Retinal pigment epithelial cell (primary cell): ENCODE measurements around the gene MGST3.
"Not testable (repeated sequence)": the region's sequence is repeated elsewhere in the genome, so short reads cannot be mapped to it uniquely, and the experiment has no call there.

ENCODE experiments used
- DNase-seq: peaks from one replicate; pipeline ENCODE4 v3.0.0-alpha.2; 2010; ENCODE audit warnings: low read depth
- H3K4me3 ChIP-seq: 2 replicates; pipeline ENCODE4 v1.5.1; 2011; ENCODE audit warnings: mild to moderate bottlenecking, low read length, control low read depth, moderate library complexity
- TF ChIP-seq, protein P1 (sequence below): conservative IDR thresholded peaks from 2 replicates; pipeline ENCODE4 v1.5.1; 2011; ENCODE audit warnings: low read depth, low read length, control low read depth, inconsistent platforms

MGST3 gene

DNA sequence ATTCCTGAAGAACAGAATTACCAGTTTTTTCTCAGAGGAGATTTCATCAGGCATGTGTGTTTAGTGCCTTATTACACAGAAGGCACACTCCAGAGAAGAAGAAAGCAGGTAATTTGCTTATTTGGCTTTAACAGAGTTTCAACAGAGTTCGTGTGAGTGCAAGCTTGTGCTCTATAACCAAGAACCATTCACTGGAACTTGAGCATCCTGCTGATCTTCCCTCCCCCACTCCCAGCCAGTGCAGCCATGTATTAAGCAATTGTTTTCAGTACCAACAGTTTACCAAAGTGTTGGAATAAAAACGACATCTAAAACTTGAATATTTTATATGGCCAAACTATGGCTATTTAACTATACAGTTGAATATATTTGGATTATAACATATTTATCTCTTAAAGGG lies 4.3 kb downstream of the MGST3 start:
- H3K4me3 ChIP-seq: no peak overlapping the region
- TF ChIP-seq, protein P1, sequence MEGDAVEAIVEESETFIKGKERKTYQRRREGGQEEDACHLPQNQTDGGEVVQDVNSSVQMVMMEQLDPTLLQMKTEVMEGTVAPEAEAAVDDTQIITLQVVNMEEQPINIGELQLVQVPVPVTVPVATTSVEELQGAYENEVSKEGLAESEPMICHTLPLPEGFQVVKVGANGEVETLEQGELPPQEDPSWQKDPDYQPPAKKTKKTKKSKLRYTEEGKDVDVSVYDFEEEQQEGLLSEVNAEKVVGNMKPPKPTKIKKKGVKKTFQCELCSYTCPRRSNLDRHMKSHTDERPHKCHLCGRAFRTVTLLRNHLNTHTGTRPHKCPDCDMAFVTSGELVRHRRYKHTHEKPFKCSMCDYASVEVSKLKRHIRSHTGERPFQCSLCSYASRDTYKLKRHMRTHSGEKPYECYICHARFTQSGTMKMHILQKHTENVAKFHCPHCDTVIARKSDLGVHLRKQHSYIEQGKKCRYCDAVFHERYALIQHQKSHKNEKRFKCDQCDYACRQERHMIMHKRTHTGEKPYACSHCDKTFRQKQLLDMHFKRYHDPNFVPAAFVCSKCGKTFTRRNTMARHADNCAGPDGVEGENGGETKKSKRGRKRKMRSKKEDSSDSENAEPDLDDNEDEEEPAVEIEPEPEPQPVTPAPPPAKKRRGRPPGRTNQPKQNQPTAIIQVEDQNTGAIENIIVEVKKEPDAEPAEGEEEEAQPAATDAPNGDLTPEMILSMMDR: no peak
- no peak for DNase-seq

DNA sequence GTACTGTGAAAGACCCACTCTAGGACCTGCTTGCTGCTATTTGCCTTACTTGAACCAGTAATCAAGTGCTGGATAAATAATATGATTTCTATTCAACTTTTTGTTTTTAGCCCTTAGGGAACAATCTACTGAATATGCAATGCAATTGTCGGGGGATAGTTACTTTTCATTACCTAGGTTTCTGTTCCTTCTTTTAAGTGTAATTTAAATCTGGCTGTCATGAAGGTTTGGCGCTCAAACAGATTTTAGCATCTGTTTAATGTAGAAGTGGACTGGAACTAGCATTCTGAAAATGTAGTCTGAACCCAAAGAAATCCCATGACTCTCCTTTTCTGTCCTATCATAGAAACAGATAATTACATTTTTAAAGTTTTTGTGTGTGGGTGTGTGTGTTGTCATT lies 4.8 kb downstream of the MGST3 start:
- no peak overlapping the region for H3K4me3 ChIP-seq
- TF ChIP-seq, protein P1: no peak
- DNase-seq: no peak

DNA sequence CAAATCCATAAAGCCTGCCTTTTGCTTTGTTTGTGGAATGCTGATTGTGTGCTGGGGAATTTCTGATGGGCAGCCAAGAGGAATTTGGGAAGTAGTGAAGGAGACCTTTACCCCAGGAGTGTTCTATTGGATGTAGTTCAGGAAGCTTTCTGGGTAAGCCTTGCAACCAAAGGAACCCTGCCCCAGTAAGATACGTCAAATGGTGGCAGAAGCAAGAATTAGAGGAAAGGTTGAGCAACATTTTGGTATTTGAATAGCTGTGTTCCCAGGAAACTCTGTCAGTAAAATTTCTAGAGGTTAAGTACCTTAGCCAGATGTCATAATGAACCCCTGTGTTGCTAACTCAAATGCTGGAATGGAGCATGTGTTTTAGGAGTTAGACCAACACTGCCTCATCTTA lies 6.4 kb downstream of the MGST3 start:
- no peak overlapping the region for H3K4me3 ChIP-seq
- DNase-seq: no peak
- TF ChIP-seq, protein P1: no peak

DNA sequence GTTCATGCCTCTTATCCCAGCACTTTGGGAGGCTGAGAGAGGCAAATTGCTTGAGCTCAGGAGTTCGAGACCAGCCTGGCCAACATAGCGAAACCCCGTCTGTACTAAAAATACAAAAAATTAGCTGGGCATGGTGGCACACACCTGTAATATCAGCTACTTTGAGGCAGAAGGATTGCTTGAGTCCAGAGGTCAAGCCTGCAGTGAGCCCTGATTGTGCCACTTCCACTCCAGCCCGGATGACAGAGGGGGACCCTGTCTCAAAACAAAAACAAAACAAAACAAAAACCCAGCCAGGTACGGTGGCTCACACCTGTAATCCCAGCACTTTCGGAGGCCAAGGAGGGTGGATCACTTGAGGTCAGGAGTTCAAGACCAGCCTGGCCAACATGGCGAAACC lies 7.2 kb downstream of the MGST3 start:
- not testable (repeated sequence) for DNase-seq

DNA sequence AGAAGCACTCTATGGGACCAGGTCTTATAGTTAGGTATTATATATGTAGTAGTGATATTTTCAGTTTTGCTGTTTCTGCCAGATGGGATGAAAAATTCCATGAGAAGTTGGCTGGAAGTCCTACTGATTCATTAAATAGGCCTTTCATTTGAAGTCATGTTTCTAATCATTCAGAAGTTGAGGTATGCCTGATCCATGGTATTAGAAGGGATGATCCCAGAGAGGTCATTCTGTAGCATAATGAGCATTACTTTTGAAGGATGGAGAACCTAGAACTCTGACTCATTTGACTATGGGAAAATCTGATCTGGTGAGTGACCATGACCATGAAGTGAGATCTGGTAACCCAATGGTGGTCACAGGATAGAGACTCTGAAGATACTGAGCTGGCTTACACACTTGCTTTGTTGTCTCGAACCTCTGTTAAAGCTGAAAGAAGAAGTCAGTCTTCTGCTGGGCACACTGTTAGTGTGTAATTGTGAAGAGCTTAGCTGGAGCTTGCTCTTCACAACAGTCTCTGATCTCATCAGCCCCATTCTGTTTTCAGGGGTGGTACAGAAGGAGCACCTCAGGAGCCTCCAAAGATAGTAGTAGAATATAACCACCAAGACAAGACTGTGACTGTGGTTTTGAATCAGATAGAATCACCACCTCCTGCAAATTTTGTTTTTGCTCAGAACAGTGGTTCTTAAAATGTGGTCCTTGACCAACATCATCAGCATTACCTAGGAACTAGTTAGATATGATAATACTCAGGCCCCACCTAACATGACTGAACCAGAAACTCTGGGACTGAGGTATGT lies 9.0 kb downstream of the MGST3 start:
- TF ChIP-seq, protein P1: no peak
- no peak overlapping the region for H3K4me3 ChIP-seq
- DNase-seq: no peak

More for the DNA sequence above, 7.2 kb downstream of the MGST3 start:
- H3K4me3 ChIP-seq: not testable (repeated sequence)

DNA sequence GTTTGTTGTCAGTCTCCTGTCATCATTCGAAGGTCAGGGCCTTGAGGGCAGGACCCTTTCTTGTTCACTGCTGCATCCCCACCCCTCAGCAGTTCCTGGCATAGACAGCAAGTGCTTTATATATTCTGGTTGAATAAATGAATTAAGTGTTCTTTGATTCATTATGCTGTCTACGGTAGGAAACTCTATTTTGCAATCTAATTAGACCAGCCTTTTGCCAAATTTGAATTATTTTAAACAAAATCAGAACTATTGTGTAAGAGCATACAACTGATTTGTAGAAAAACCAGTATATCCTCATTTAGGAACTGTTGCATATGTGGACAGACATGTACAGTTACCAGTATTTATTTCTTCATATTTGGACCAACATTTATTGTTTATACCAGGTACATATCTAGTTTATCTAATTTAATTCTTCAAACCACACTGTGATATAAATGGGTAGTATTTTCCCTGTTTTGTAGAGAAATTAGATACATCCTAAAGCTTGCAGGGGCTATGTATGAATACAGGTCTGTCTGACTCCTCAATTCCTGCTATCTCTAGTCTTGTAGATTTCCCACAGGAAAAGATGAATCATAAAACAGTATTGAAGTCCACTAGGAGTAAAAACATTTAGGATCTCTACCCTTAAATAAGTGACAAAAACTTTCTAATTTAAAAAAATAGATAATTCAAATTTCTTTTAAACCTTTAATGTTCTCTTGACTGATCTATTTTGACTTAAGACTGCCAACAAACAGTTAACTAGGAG lies 10.4 kb downstream of the MGST3 start:
- H3K4me3 ChIP-seq: no peak overlapping the region
- TF ChIP-seq, protein P1: no peak
- no peak for DNase-seq

DNA sequence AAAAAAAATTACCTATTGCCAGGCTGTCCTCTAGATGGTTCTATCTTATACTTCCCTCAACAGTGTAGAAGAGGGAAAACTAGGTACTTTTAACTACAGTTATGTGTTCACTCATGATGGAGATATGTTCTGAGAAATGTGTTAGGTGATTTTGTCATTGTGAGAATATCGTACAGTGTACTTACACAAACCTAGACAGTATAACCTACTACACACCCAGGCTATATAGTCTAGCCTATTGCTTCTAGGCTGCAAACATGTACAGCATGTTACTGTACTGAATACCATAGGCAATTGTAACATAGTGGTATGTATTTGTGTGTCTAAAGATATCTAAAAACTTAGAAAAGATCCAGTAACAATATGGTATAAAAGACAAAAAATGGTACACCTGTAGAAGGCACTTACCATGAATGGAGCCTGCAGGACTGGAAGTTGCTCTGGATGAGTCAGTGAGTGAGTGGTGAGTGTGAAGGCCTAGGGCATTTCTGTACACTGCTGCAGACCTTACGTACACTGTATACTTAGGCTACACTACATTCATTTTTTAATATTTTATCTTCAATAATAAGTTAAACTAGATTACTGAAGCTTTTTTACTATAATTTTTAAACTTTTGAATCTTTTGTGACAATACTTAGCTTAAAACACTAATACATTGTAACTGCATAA lies 13.2 kb downstream of the MGST3 start:
- DNase-seq: no peak
- TF ChIP-seq, protein P1: no peak
- no peak overlapping the region for H3K4me3 ChIP-seq
